OCI-LY3 (cell line): ENCODE results near the gene TIGD3.

Experiments used
- EZH2phosphoT487 ChIP-seq: fragments of 200-600 bp; shearing (Covaris generic); IDR thresholded peaks from 2 replicates; pipeline ENCODE4 v1.6.1; 2018; ENCODE audit warnings: antibody characterized with exemption, mixed run types, low read depth
- TF ChIP-seq, protein P1 (sequence below): fragments of 200-600, 300-600 bp; sonication (generic); IDR thresholded peaks from 2 replicates; pipeline ENCODE4 v1.5.1; 2014; ENCODE audit warnings: antibody characterized with exemption, low read length, low read depth

DNA sequence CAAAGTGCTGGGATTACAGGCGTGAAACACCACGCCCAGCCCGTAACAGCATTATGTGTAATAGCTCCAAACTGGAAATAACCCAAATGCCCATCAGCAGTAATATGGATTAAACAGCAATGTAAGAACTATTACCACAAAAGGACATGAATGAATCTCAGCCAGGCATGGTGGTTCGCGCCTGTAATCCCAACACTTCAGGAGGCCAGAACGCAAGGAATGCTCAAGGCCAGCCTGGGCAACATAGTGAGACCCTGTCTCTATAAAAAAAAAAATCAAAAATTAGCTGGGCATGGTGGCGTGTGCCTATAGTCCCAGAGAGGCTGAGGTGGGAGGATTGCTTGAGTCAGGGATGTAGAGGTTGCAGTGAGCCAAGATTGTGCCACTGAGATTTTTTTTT lies 24.0 kb upstream of the TIGD3 start:
- TF ChIP-seq, protein P1, sequence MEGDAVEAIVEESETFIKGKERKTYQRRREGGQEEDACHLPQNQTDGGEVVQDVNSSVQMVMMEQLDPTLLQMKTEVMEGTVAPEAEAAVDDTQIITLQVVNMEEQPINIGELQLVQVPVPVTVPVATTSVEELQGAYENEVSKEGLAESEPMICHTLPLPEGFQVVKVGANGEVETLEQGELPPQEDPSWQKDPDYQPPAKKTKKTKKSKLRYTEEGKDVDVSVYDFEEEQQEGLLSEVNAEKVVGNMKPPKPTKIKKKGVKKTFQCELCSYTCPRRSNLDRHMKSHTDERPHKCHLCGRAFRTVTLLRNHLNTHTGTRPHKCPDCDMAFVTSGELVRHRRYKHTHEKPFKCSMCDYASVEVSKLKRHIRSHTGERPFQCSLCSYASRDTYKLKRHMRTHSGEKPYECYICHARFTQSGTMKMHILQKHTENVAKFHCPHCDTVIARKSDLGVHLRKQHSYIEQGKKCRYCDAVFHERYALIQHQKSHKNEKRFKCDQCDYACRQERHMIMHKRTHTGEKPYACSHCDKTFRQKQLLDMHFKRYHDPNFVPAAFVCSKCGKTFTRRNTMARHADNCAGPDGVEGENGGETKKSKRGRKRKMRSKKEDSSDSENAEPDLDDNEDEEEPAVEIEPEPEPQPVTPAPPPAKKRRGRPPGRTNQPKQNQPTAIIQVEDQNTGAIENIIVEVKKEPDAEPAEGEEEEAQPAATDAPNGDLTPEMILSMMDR, result no peak
- no peak for TF ChIP-seq EZH2phosphoT487
